ENCODE results near the gene ASPHD2.

Gene ASPHD2

GRCh38 chr22:26444777-26445176, 15.7 kb downstream of the ASPHD2 start:
- Histone ChIP-seq H2AFZ (no peak overlapping the region), H3K9me3 (ENCODE audit: control insufficient read depth, low read length) (no peaks in the 10 kb centered on the region), H3K27ac (no peak overlapping the region), H3K9ac (no peak overlapping the region), H3K4me1 (no peaks in the 10 kb centered on the region), H3K4me2 (ENCODE audit: low read length) (no peak overlapping the region), H3K36me3 (ENCODE audit: control insufficient read depth, insufficient read depth, low read length) (no peaks in the 10 kb centered on the region), H3K79me2 (no peaks in the 10 kb centered on the region), H3K4me3 (ENCODE audit: low read depth, low read length) (no peak overlapping the region), H3K27me3 (ENCODE audit: control insufficient read depth, insufficient read depth, low read length) (no peaks in the 10 kb centered on the region)
- TF ChIP-seq, protein P1, sequence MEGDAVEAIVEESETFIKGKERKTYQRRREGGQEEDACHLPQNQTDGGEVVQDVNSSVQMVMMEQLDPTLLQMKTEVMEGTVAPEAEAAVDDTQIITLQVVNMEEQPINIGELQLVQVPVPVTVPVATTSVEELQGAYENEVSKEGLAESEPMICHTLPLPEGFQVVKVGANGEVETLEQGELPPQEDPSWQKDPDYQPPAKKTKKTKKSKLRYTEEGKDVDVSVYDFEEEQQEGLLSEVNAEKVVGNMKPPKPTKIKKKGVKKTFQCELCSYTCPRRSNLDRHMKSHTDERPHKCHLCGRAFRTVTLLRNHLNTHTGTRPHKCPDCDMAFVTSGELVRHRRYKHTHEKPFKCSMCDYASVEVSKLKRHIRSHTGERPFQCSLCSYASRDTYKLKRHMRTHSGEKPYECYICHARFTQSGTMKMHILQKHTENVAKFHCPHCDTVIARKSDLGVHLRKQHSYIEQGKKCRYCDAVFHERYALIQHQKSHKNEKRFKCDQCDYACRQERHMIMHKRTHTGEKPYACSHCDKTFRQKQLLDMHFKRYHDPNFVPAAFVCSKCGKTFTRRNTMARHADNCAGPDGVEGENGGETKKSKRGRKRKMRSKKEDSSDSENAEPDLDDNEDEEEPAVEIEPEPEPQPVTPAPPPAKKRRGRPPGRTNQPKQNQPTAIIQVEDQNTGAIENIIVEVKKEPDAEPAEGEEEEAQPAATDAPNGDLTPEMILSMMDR (IDR thresholded peaks at IDR 0.05): no peak

DNA sequence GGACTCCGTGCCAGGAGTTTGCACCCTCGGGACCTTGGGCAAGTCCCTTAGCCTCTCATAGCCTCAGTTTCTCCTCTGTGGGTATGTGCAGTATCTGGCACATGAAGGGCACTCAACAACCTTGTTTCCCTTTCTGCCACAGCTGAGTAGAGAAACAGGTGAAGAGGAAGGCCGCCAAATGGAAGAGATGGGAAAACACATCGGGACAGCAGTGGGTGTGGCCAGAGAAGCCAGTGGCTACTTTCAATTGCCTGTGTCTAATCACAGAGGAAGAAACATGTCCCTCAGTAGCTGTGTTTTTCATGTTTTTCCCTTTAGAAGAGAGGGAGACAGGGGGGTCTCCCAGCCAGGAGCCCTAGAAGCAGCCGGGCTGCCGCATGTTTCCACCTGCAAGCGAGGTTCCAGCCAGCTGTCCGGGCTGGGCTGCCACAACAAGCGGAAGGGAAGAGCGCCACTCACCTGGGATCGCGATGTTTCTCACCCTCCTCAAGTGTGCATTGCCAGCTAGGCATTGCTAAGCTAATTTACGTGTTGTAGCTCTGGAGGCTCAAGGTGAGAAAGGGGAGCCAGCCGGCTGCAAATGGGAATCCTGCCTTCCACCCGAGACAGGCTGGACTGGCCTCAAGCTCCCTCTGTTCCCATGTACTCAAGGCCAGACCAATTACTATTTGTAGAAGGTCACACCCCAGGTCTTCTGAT, 16.7 kb downstream of the ASPHD2 start:
- Histone ChIP-seq H3K27me3 (ENCODE audit: control insufficient read depth, insufficient read depth, low read length) (no peaks in the 10 kb centered on the region), H3K4me3 (ENCODE audit: low read depth, low read length) (no peak overlapping the region), H3K36me3 (ENCODE audit: control insufficient read depth, insufficient read depth, low read length) (no peaks in the 10 kb centered on the region), H3K9me3 (ENCODE audit: control insufficient read depth, low read length) (no peaks in the 10 kb centered on the region), H3K79me2 (no peaks in the 10 kb centered on the region), H2AFZ (no peak overlapping the region), H3K4me1 (no peaks in the 10 kb centered on the region), H3K4me2 (ENCODE audit: low read length) (no peak overlapping the region), H3K27ac (no peak overlapping the region), H3K9ac (no peak overlapping the region)
- TF ChIP-seq, protein P1 (IDR thresholded peaks at IDR 0.05): no peak

- H3K79me2 ChIP-seq: no peaks in the 10 kb centered on the region
- H3K27me3 ChIP-seq (ENCODE audit: control insufficient read depth, insufficient read depth, low read length): no peaks in the 10 kb centered on the region
- H3K4me2 ChIP-seq (ENCODE audit: low read length): no peak overlapping the region
- H3K9me3 ChIP-seq (ENCODE audit: control insufficient read depth, low read length): no peaks in the 10 kb centered on the region
- H3K4me3 ChIP-seq (ENCODE audit: low read depth, low read length): no peak overlapping the region
- no peaks in the 10 kb centered on the region for H3K4me1 ChIP-seq
- no peak overlapping the region for H2AFZ ChIP-seq
- no peak overlapping the region for H3K27ac ChIP-seq
- no peaks in the 10 kb centered on the region for H3K36me3 ChIP-seq (ENCODE audit: control insufficient read depth, insufficient read depth, low read length)
- H3K9ac ChIP-seq: no peak overlapping the region
- TF ChIP-seq, protein P1 (IDR thresholded peaks at IDR 0.05): no peak
Measured at GRCh38 chr22:26446808-26447515, 17.9 kb downstream of the ASPHD2 start.

- H2AFZ ChIP-seq: no peak overlapping the region
- no peak overlapping the region for H3K9ac ChIP-seq
- H3K4me3 ChIP-seq (ENCODE audit: low read depth, low read length): no peak overlapping the region
- no peaks in the 10 kb centered on the region for H3K79me2 ChIP-seq
- no peaks in the 10 kb centered on the region for H3K9me3 ChIP-seq (ENCODE audit: control insufficient read depth, low read length)
- H3K27ac ChIP-seq: no peak overlapping the region
- TF ChIP-seq, protein P1 (IDR thresholded peaks at IDR 0.05): no peak
- no peaks in the 10 kb centered on the region for H3K4me1 ChIP-seq
- no peaks in the 10 kb centered on the region for H3K36me3 ChIP-seq (ENCODE audit: control insufficient read depth, insufficient read depth, low read length)
- H3K27me3 ChIP-seq (ENCODE audit: control insufficient read depth, insufficient read depth, low read length): no peaks in the 10 kb centered on the region
- H3K4me2 ChIP-seq (ENCODE audit: low read length): no peak overlapping the region
Measured at GRCh38 chr22:26447584-26448329, 18.7 kb downstream of the ASPHD2 start.
